Bronchial epithelial cell (primary cell): ENCODE measurements around the gene IRF9. TPM values are rescaled to one million over a fixed set of nuclear protein-coding genes. Genes with fewer than 3 reads are reported as not detected.
A peak's percentile ranks its signal among the peaks of the same experiment; 100 is the strongest.

ENCODE experiments used
- DNase-seq: peaks from one replicate; pipeline ENCODE4 v3.0.0-alpha.2; 2010; ENCODE audit warnings: low read depth
- FAIRE-seq: peaks from 2 replicates; lab custom pipeline; 2011; peaks lifted over from hg19 to GRCh38; lab: Jason Lieb, UNC
- H3K27me3 ChIP-seq: 2 replicates; pipeline ENCODE4 v1.5.1; 2011; ENCODE audit warnings: low read length; ENCODE audit not compliant: control insufficient read depth, insufficient read depth
- H3K36me3 ChIP-seq: 2 replicates; pipeline ENCODE4 v1.5.1; 2011; ENCODE audit warnings: low read length; ENCODE audit not compliant: control insufficient read depth, insufficient read depth
- H3K4me3 ChIP-seq: 2 replicates; pipeline ENCODE4 v1.5.1; 2011; ENCODE audit warnings: mild to moderate bottlenecking, low read depth, low read length, control low read depth
- total RNA-seq: library from RNA; depleted of rRNA; stranded (reverse); fragments of >200 nt; gene quantifications from 2 replicates; pipeline ENCODE4 v1.2.1, GENCODE V29; 2014
- TF ChIP-seq, protein P1 (sequence below): IDR thresholded peaks from 2 replicates; pipeline ENCODE4 v1.5.1; 2011; ENCODE audit warnings: mild to moderate bottlenecking, moderate library complexity, low read length, control low read depth, inconsistent platforms; ENCODE audit not compliant: insufficient read depth, severe bottlenecking

IRF9 gene
- total RNA-seq, 1 donor from 2014 or later, result 19.2 TPM

DNA sequence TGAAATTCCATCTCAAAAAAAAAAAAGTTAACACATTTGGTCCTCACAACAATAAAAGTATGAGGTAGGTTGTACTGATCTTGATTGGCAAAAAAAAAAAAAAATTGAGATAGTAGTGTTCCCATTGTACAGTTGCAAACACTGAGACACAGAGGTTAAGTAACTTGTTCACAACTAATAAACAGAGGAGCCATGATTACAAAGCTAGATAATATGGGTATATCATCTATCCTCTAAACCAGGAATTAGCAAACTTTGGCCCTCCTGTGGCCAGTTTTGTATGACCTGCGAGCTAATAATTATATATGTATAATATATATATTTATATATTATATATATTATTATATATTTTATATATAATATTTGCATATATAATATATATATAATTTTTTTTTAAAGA is 27.3 kb upstream of the IRF9 start:
- Histone ChIP-seq H3K4me3 (no peak overlapping the region), H3K36me3 (peaks cover 7% of the 10 kb centered on the region), H3K27me3 (no peaks in the 10 kb centered on the region)
- FAIRE-seq, result no peak
- no peak for DNase-seq
- TF ChIP-seq, protein P1, sequence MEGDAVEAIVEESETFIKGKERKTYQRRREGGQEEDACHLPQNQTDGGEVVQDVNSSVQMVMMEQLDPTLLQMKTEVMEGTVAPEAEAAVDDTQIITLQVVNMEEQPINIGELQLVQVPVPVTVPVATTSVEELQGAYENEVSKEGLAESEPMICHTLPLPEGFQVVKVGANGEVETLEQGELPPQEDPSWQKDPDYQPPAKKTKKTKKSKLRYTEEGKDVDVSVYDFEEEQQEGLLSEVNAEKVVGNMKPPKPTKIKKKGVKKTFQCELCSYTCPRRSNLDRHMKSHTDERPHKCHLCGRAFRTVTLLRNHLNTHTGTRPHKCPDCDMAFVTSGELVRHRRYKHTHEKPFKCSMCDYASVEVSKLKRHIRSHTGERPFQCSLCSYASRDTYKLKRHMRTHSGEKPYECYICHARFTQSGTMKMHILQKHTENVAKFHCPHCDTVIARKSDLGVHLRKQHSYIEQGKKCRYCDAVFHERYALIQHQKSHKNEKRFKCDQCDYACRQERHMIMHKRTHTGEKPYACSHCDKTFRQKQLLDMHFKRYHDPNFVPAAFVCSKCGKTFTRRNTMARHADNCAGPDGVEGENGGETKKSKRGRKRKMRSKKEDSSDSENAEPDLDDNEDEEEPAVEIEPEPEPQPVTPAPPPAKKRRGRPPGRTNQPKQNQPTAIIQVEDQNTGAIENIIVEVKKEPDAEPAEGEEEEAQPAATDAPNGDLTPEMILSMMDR, result no peak

DNA sequence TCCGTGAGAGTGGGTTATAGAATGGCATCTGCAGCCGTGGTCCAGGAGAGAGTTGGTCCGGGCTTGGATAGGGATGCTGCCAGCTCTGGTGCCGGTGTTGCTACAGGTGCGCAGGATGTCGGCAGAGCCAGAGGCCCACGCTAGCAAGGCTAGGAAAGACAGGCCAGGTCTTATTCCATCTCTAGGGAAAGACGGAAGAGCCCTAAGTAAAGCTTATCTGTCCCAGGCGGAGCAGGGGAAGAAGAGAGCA is 25.6 kb upstream of the IRF9 start:
- FAIRE-seq, result no peak
- H3K27me3 ChIP-seq, result no peaks in the 10 kb centered on the region
- TF ChIP-seq, protein P1, result no peak

DNA sequence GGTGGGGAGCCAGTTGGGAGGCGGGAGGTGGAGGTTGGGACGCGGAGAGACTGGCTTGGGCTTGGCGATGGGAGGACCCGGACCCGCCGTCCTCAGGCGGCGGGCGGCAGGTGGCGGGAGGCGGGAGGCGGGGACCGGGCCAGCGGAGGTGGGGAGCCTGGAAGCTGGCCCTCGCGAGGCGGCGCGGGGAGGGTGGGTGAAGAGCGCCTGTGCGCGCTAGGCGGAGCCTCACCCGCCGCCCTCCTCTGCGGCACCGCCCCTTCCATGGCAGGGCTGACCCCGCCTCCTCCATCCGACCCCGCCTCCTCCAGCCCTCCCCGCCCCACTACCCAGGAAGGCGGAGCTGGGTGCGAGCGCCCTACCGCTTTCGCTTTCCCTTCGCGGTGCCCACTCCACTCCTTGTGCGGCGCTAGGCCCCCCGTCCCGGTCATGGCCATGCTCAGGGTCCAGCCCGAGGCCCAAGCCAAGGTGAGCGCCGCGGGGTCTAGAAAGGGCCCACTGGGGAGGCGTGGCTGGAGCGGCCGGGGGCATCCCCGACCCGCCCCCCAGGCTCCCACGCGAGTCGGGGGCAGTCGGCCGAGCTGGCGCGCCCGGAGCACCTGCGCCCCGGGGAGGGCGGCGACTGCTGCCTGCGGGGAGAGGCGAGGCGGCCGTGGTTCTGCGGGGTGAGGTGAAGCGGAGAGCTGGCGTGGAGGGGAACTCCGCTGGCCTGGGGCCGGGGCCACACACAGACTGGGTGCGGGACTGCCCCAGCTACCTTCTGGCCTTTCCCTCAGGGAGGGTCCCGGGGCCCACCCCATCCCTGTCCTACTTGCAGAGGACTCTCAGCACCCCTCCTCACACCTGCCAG is 25.0 kb upstream of the IRF9 start, which contains the start of gene PSME1:
PSME1 (plus strand) TSS at position 361 of the 850 bp plus-strand sequence; CDS start at position 430, 69 bp downstream.
- Histone ChIP-seq H3K27me3 (no peaks in the 10 kb centered on the region), H3K36me3 (peaks cover 12% of the 10 kb centered on the region), H3K4me3 (peak within 1 kb of the TSS; percentile 67)
- TF ChIP-seq, protein P1, result no peak
- peak; percentile 68 for DNase-seq
- FAIRE-seq, result no peak

More for the DNA sequence above, 25.6 kb upstream of the IRF9 start:
- peak overlapping the region; percentile 67 for H3K4me3 ChIP-seq
- DNase-seq, result no peak
- peaks cover 12% of the 10 kb centered on the region for H3K36me3 ChIP-seq

- peak overlapping the region; percentile 67 for H3K4me3 ChIP-seq
- TF ChIP-seq, protein P1, result no peak
- DNase-seq (no peak), FAIRE-seq (no peak)
- H3K27me3 ChIP-seq, result no peaks in the 10 kb centered on the region
- peaks cover 12% of the 10 kb centered on the region for H3K36me3 ChIP-seq
Measured at GRCh38 chr14:24136684-24137528, 24.2 kb upstream of the IRF9 start.

DNA sequence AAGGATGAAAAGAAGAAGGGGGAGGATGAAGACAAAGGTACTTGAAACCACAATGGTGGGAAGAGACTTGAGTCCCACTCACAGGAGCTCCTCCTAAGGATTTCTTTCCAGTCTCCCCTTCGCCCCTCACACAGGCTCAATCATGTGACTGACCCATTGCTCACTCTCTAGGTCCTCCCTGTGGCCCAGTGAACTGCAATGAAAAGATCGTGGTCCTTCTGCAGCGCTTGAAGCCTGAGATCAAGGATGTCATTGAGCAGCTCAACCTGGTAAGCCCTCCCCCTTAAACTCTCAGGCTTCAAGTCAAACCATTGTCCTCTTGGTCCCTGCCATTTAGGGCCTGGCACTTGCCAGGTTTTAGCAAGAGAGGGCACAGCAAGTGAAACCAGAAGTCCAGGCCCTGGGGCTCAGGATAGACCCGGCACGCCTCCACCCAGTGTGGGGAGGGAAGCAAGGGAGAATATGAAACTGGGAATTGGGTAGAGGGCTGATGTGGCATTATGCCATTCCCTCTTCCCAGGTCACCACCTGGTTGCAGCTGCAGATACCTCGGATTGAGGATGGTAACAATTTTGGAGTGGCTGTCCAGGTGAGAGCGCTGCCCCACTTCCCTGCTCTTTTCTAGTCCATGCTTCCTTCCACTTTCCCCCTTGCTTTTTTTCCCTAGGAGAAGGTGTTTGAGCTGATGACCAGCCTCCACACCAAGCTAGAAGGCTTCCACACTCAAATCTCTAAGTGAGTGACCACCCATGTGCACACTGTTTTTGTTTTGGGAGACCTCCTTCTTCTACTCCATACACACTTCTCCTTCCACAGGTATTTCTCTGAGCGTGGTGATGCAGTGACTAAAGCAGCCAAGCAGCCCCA is 23.3 kb upstream of the IRF9 start:
- DNase-seq (no peak), FAIRE-seq (no peak)
- H3K27me3 ChIP-seq, result no peaks in the 10 kb centered on the region
- no peak overlapping the region for H3K4me3 ChIP-seq
- TF ChIP-seq, protein P1, result no peak
- peaks cover 11% of the 10 kb centered on the region for H3K36me3 ChIP-seq
